H1 (cell line): ENCODE results near the gene OR2Z1. TPM values are rescaled to one million over a fixed set of nuclear protein-coding genes. Genes with fewer than 3 reads are reported as not detected.

Experiments
- CTCF ChIA-PET: fragments of 300-600 bp; sonication (Branson Sonifier 250); formaldehyde crosslinking; loops from one replicate; lab custom pipeline; 2021; ENCODE audit not compliant: partially characterized antibody; lab: Charles Lee
- POLR2A ChIA-PET: fragments of 300-600 bp; sonication (Branson Sonifier 250); formaldehyde crosslinking; loops from one replicate; lab custom pipeline; 2021; ENCODE audit warnings: inconsistent platforms; ENCODE audit not compliant: partially characterized antibody; lab: Charles Lee
- DNase-seq, 2 experiments: peaks; one replicate each; pipeline versions ENCODE4 v3.0.0 to v3.0.0-alpha.2; 2010 to 2022; ENCODE audit warnings: low spot score in 2 of 2, low read depth in 1 of 2, mixed read lengths in 1 of 2
- FAIRE-seq: peaks from 2 replicates; lab custom pipeline; 2011; peaks lifted over from hg19 to GRCh38; lab: Jason Lieb, UNC
- H2AFZ ChIP-seq: 2 replicates; pipeline ENCODE4 v1.8.1; 2012; ENCODE audit warnings: low read length, inconsistent platforms
- H2AK5ac ChIP-seq: 2 replicates; pipeline ENCODE4 v1.6.1; 2013; ENCODE audit warnings: low read depth, low read length
- H2BK120ac ChIP-seq: replicated peaks from 2 replicates; pipeline ENCODE3; 2013; ENCODE audit warnings: low read depth, low read length, inconsistent platforms
- H2BK12ac ChIP-seq: 2 replicates; pipeline ENCODE4 v1.6.1; 2013; ENCODE audit warnings: low read depth, low read length
- H2BK15ac ChIP-seq: 2 replicates; pipeline ENCODE4 v1.6.1; 2013; ENCODE audit warnings: low read length
- H2BK20ac ChIP-seq: 2 replicates; pipeline ENCODE4 v1.6.1; 2013; ENCODE audit warnings: low read length
- H2BK5ac ChIP-seq: 2 replicates; pipeline ENCODE4 v1.6.1; 2013; ENCODE audit warnings: low read depth, low read length
- H3K14ac ChIP-seq: 2 replicates; pipeline ENCODE4 v1.6.1; 2013; ENCODE audit warnings: inconsistent platforms; ENCODE audit not compliant: insufficient read length
- H3K18ac ChIP-seq: 2 replicates; pipeline ENCODE4 v1.6.1; 2013; ENCODE audit warnings: low read length; ENCODE audit errors: extremely low read depth
- H3K23ac ChIP-seq: 2 replicates; pipeline ENCODE4 v1.6.1; 2013; ENCODE audit warnings: inconsistent platforms; ENCODE audit not compliant: insufficient read length
- H3K23me2 ChIP-seq: 2 replicates; pipeline ENCODE4 v1.6.1; 2013; ENCODE audit warnings: low read depth, low read length
- H3K27ac ChIP-seq: 2 replicates; pipeline ENCODE4 v1.6.1; 2011; ENCODE audit warnings: low read depth, low read length, inconsistent platforms
- H3K27me3 ChIP-seq, 4 experiments: replicated peaks in 1 of 4; 1 replicate in 1 of 4; 2 replicates in 3 of 4; pipeline versions ENCODE4 v1.6.1 to v1.8.1; 2011 to 2013; ENCODE audit warnings: low read length in 3 of 4, mild to moderate bottlenecking in 3 of 4, inconsistent platforms in 2 of 4, mixed read lengths in 2 of 4, moderate library complexity in 1 of 4; ENCODE audit not compliant: control insufficient read depth in 3 of 4, insufficient read depth in 3 of 4; ENCODE audit errors: extremely low read depth in 1 of 4
- H3K36me3 ChIP-seq, 4 experiments: 2 replicates each; pipeline versions ENCODE4 v1.6.1 to v1.8.1; 2011 to 2013; ENCODE audit warnings: mild to moderate bottlenecking in 4 of 4, low read length in 3 of 4, moderate library complexity in 2 of 4, control low read depth in 1 of 4, inconsistent platforms in 1 of 4; ENCODE audit not compliant: insufficient read depth in 4 of 4, control insufficient read depth in 2 of 4
- H3K4ac ChIP-seq: replicated peaks from 2 replicates; pipeline ENCODE3; 2013; ENCODE audit warnings: low read length, low read depth, mixed read lengths, inconsistent platforms; ENCODE audit not compliant: insufficient read length
- H3K4me1 ChIP-seq, 4 experiments: replicated peaks in 1 of 4; 1 replicate in 1 of 4; 2 replicates in 3 of 4; pipeline versions ENCODE4 v1.6.1 to v1.8.1; 2011 to 2013; ENCODE audit warnings: low read length in 3 of 4, inconsistent platforms in 2 of 4, mixed read lengths in 1 of 4; ENCODE audit not compliant: insufficient read depth in 4 of 4, control insufficient read depth in 3 of 4
- H3K4me2 ChIP-seq, 2 experiments: 2 replicates each; pipeline versions ENCODE4 v1.6.1 to v1.8.1; 2011 to 2013; ENCODE audit warnings: low read depth in 2 of 2, low read length in 2 of 2, control low read depth in 1 of 2, inconsistent platforms in 1 of 2, mild to moderate bottlenecking in 1 of 2; ENCODE audit not compliant: insufficient read depth in 1 of 2
- H3K4me3 ChIP-seq, 4 experiments: fragments of 200-600, 300-600 bp in 1 of 4; sonication (generic), shearing (Covaris generic), sonication (Bioruptor Twin) in 1 of 4; 2 replicates each; pipeline versions ENCODE4 v1.5.1 to v1.8.1; 2011 to 2016; ENCODE audit warnings: low read length in 4 of 4, low read depth in 3 of 4, control low read depth in 2 of 4, inconsistent platforms in 2 of 4, mild to moderate bottlenecking in 2 of 4, mixed read lengths in 1 of 4, moderate library complexity in 1 of 4; ENCODE audit not compliant: insufficient read depth in 2 of 4; ENCODE audit errors: extremely low read depth in 1 of 4
- H3K56ac ChIP-seq: replicated peaks from 2 replicates; pipeline ENCODE3; 2013; ENCODE audit warnings: low read depth, mild to moderate bottlenecking, mixed read lengths, low read length, inconsistent platforms; ENCODE audit not compliant: insufficient read length
- H3K79me1 ChIP-seq: 2 replicates; pipeline ENCODE4 v1.6.1; 2013; ENCODE audit warnings: low read depth, low read length, control low read depth
- H3K79me2 ChIP-seq, 2 experiments: 2 replicates each; pipeline versions ENCODE4 v1.6.1 to v1.8.1; 2012 to 2013; ENCODE audit warnings: low read length in 2 of 2, mild to moderate bottlenecking in 2 of 2, inconsistent platforms in 1 of 2; ENCODE audit not compliant: insufficient read depth in 2 of 2, control insufficient read depth in 1 of 2
- H3K9ac ChIP-seq, 4 experiments: replicated peaks in 1 of 4; 1 replicate in 1 of 4; 2 replicates in 3 of 4; pipeline versions ENCODE4 v1.6.1 to v1.8.1; 2011 to 2013; ENCODE audit warnings: low read depth in 3 of 4, low read length in 3 of 4, control low read depth in 2 of 4, mild to moderate bottlenecking in 2 of 4, moderate library complexity in 2 of 4, inconsistent platforms in 1 of 4; ENCODE audit errors: extremely low read depth in 1 of 4
- H3K9me3 ChIP-seq, 2 experiments: 2 replicates each; pipeline versions ENCODE4 v1.6.1 to v1.8.1; 2012 to 2013; ENCODE audit warnings: mild to moderate bottlenecking in 2 of 2, moderate library complexity in 2 of 2, control low read depth in 1 of 2, inconsistent platforms in 1 of 2, low read depth in 1 of 2, low read length in 1 of 2, mixed read lengths in 1 of 2; ENCODE audit not compliant: insufficient read depth in 2 of 2
- H4K20me1 ChIP-seq, 2 experiments: replicated peaks in 1 of 2; 2 replicates each; pipeline versions ENCODE3 to v1.8.1; 2011 to 2013; ENCODE audit warnings: inconsistent platforms in 2 of 2, low read length in 2 of 2, mild to moderate bottlenecking in 1 of 2; ENCODE audit not compliant: insufficient read depth in 2 of 2, control insufficient read depth in 1 of 2
- H4K5ac ChIP-seq: 2 replicates; pipeline ENCODE4 v1.6.1; 2013; ENCODE audit warnings: low read length, low read depth, mixed read lengths, inconsistent platforms; ENCODE audit not compliant: insufficient read length
- H4K8ac ChIP-seq: 2 replicates; pipeline ENCODE4 v1.8.0; 2013; ENCODE audit warnings: mild to moderate bottlenecking, moderate library complexity, low read length, inconsistent platforms; ENCODE audit not compliant: insufficient read depth; ENCODE audit errors: extremely low read depth
- H4K91ac ChIP-seq: replicated peaks from 2 replicates; pipeline ENCODE3; 2013; ENCODE audit warnings: low read length, mixed read lengths, inconsistent platforms; ENCODE audit not compliant: insufficient read length
- CEBPB ChIP-seq: IDR thresholded peaks from 2 replicates; pipeline ENCODE4 v1.6.1; 2012; ENCODE audit warnings: low read depth, low read length
- KDM1A ChIP-seq: fragments of 200-600, 300-600 bp; sonication (generic); IDR thresholded peaks from 2 replicates; pipeline ENCODE4 v1.7.1; 2016; ENCODE audit warnings: mild to moderate bottlenecking, low read length, borderline replicate concordance
- POLR2A ChIP-seq, 2 experiments: IDR thresholded peaks; 1 replicate in 1 of 2; 2 replicates in 1 of 2; pipeline ENCODE4 v1.6.1; 2011; ENCODE audit warnings: low read depth in 2 of 2, low read length in 2 of 2, mild to moderate bottlenecking in 2 of 2; ENCODE audit errors: control extremely low read depth in 1 of 2
- SP1 ChIP-seq: IDR thresholded peaks from 2 replicates; pipeline ENCODE4 v1.6.1; 2011; ENCODE audit warnings: low read depth, low read length
- SP4 ChIP-seq: IDR thresholded peaks from 2 replicates; pipeline ENCODE4 v1.6.1; 2012; ENCODE audit warnings: low read length, inconsistent platforms
- TAF1 ChIP-seq: IDR thresholded peaks from 2 replicates; pipeline ENCODE4 v1.6.1; 2011; ENCODE audit warnings: mild to moderate bottlenecking, low read depth, low read length
- TBP ChIP-seq: IDR thresholded peaks from 2 replicates; pipeline ENCODE4 v1.6.1; 2011; ENCODE audit warnings: low read depth, low read length, improper control_type of control experiment
- TCF12 ChIP-seq: IDR thresholded peaks from 2 replicates; pipeline ENCODE4 v1.6.1; 2011; ENCODE audit warnings: low read depth, mild to moderate bottlenecking, low read length
- YY1 ChIP-seq: IDR thresholded peaks from 2 replicates; pipeline ENCODE4 v1.6.1; 2011; ENCODE audit warnings: low read depth, mild to moderate bottlenecking, low read length
- WGBS, 2 experiments: shearing (Covaris generic) in 1 of 2; methylation state at CpG; one replicate each; pipeline versions ENCODE4 v1.1.6 to v1.1.7; 2013 to 2015; ENCODE audit warnings: low lambda C conversion rate in 2 of 2, mixed read lengths in 2 of 2, inconsistent platforms in 1 of 2, low coverage in 1 of 2, missing lambda C conversion rate in 1 of 2; ENCODE audit not compliant: insufficient replicate concordance in 2 of 2, insufficient coverage in 1 of 2, insufficient read length in 1 of 2; ENCODE audit errors: extremely low coverage in 1 of 2, missing lambda C conversion rate in 1 of 2; 5-methylcytosine and 5-hydroxymethylcytosine counted together
- polyA plus RNA-seq, 7 experiments: library from polyadenylated mRNA; depleted of rRNA in 3 of 7; stranded (reverse) in 5 of 7; unstranded in 2 of 7; fragments of >200 nt in 5 of 7; fragments of 200-250 nt in 2 of 7; gene quantifications; 1 replicate in 5 of 7; 2 replicates in 1 of 7; 4 replicates in 1 of 7; pipeline versions ENCODE4 v1.2.1 to v1.2.3, GENCODE V29; 2011 to 2013; ENCODE audit warnings: missing spikeins in 2 of 7, mixed read lengths in 2 of 7
- total RNA-seq: library from RNA; stranded (reverse); fragmentation: NEBNext Ultra II Directional; extraction: Animal tissue kit (Norgen Biotek cat#: 25700); gene quantifications from 2 replicates; pipeline ENCODE4 v1.2.1, GENCODE V29; 2021

Gene OR2Z1
- total and polyA plus RNA-seq, 2 of the 8 experiments (the other 6 are each of a cell fraction or from before 2014, with no cell fraction given) = not detected

DNA sequence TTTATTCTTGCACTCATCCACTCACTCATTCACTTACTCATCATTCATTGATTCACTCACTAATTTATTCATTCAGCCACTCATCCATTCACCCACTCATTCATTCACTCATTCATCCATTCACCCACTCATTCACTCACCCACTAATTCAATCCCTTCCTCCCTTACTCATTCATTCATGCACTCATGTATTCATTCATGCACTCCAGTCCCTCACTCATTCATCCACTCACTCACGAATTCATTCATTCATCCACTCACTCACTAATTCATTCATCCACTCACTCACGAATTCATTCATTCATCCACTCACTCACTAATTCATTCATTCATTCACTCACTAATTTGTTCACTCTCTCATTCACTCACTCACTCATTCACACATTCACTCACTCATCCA, 39.0 kb upstream of the OR2Z1 start:
- TF ChIP-seq YY1 (no peak), POLR2A (IDR thresholded peaks at IDR 0.05; ENCODE audit: control extremely low read depth in 1 of 2, low read depth in 2 of 2, low read length in 2 of 2) (no peak), KDM1A (no peak), CEBPB (no peak), TCF12 (no peak), SP1 (no peak), SP4 (no peak), TAF1 (no peak), TBP (no peak)
- no peaks in the 10 kb centered on the region for H3K79me1 ChIP-seq
- ChIA-PET CTCF (no interaction called here), POLR2A (no interaction called here)
- H3K4me1 ChIP-seq = no peaks in the 10 kb centered on the region
- no peak overlapping the region for H2BK5ac ChIP-seq
- H3K14ac ChIP-seq = no peak overlapping the region
- H3K36me3 ChIP-seq = no peaks in the 10 kb centered on the region
- no peak overlapping the region; the same call in 1 of the 2 replicates for H2BK15ac ChIP-seq
- H3K27ac ChIP-seq = no peak overlapping the region
- H3K4me2 ChIP-seq = no peak overlapping the region
- H2BK12ac ChIP-seq = no peak overlapping the region
- H2AK5ac ChIP-seq = no peak overlapping the region
- peaks cover 9% of the 10 kb centered on the region; the same call in 1 of the 2 replicates for H3K23me2 ChIP-seq
- H3K4me3 ChIP-seq = no peak overlapping the region
- H4K5ac ChIP-seq = no peak overlapping the region
- 43 to 100% methylated on average over 2 of the region's 2 CpGs for WGBS, 2 experiments
- no peak overlapping the region for H2AFZ ChIP-seq
- no peak overlapping the region for H3K56ac ChIP-seq
- no peak overlapping the region for H2BK120ac ChIP-seq
- H3K9ac ChIP-seq = no peak overlapping the region
- H4K8ac ChIP-seq = no peak overlapping the region
- no peak overlapping the region for H3K18ac ChIP-seq
- H3K23ac ChIP-seq = no peak overlapping the region
- H3K9me3 ChIP-seq = peaks cover 19 to 32% of the 10 kb centered on the region in 2 experiments; a peak in 3 of 4 replicates
- DNase-seq = no peak
- H3K79me2 ChIP-seq = no peaks in the 10 kb centered on the region
- no peaks in the 10 kb centered on the region for H4K20me1 ChIP-seq
- no peak overlapping the region for H3K4ac ChIP-seq
- H3K27me3 ChIP-seq = no peaks in the 10 kb centered on the region
- FAIRE-seq = no peak
- H4K91ac ChIP-seq = no peak overlapping the region
- H2BK20ac ChIP-seq = no peak overlapping the region
